Thyroid gland (tissue), 4 donors: ENCODE measurements around the gene ACOT9.

Experiments used
- POLR2A ChIP-seq, 2 donors: fragments of 450-650 bp; IDR thresholded peaks; one replicate each; pipeline ENCODE4 v1.6.1; 2017; ENCODE audit warnings: antibody characterized with exemption in 2 of 2, mild to moderate bottlenecking in 2 of 2, moderate library complexity in 1 of 2
- TF ChIP-seq, protein P1 (sequence below), 6 experiments: fragments of 200-600 bp in 3 of 6; fragments of 450-650 bp in 3 of 6; sonication (generic) in 3 of 6; IDR thresholded peaks; one replicate each; pipeline ENCODE4 v1.5.1; 2016 to 2019; ENCODE audit warnings: antibody characterized with exemption in 6 of 6, mild to moderate bottlenecking in 2 of 6, inconsistent platforms in 1 of 6, moderate library complexity in 1 of 6

DNA sequence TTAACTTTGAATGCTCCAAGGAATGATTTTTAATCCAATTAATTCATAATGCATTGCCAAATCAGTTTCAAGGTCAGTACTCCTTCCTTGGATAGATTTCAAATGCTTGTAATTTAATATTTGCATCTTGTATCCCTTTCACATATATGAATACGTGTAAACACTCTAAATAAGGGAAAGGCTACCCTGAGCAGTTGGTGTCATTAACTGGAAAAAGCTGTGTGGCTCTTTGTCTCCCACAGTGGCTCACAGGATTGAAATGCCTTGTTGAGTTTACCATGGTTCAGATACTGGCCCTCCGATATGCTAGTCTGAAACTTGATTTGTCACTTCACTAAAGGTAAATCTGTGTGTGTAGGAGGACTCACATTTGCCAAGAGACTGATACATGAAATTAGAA is 16.7 kb upstream of the ACOT9 start:
- TF ChIP-seq, protein P1, sequence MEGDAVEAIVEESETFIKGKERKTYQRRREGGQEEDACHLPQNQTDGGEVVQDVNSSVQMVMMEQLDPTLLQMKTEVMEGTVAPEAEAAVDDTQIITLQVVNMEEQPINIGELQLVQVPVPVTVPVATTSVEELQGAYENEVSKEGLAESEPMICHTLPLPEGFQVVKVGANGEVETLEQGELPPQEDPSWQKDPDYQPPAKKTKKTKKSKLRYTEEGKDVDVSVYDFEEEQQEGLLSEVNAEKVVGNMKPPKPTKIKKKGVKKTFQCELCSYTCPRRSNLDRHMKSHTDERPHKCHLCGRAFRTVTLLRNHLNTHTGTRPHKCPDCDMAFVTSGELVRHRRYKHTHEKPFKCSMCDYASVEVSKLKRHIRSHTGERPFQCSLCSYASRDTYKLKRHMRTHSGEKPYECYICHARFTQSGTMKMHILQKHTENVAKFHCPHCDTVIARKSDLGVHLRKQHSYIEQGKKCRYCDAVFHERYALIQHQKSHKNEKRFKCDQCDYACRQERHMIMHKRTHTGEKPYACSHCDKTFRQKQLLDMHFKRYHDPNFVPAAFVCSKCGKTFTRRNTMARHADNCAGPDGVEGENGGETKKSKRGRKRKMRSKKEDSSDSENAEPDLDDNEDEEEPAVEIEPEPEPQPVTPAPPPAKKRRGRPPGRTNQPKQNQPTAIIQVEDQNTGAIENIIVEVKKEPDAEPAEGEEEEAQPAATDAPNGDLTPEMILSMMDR (IDR thresholded peaks at IDR 0.05), result no peak
- TF ChIP-seq POLR2A (IDR thresholded peaks at IDR 0.05), result no peak
